T-cell (primary cell): ENCODE results near the gene GBF1. TPM values are rescaled to one million over a fixed set of nuclear protein-coding genes. Genes with fewer than 3 reads are reported as not detected.

Source experiments
- ATAC-seq, 4 experiments: fragments of 200-7000 bp in 3 of 4; fragments of 150-1000 bp in 1 of 4; cut with Tn5 transposase; replicated peaks in 1 of 4; 1 replicate in 3 of 4; 2 replicates in 1 of 4; pipeline ENCODE4 v1.10.0; 2021; ENCODE audit warnings: moderate library complexity in 3 of 4, mild to moderate bottlenecking in 2 of 4, moderate number of reproducible peaks in 1 of 4
- CTCF ChIA-PET, 2 donors: fragments of 300-600 bp; sonication (Branson Sonifier 250); formaldehyde crosslinking; loops; one replicate each; lab custom pipeline; 2022; ENCODE audit warnings: antibody characterized with exemption in 2 of 2; lab: Charles Lee
- POLR2A ChIA-PET, 2 donors: fragments of 300-600 bp; sonication (Branson Sonifier 250); formaldehyde crosslinking; loops; one replicate each; lab custom pipeline; 2022; ENCODE audit warnings: antibody characterized with exemption in 2 of 2; lab: Charles Lee
- DNase-seq, 35 experiments: peaks; one replicate each; pipeline versions ENCODE4 v3.0.0 to v3.0.0-alpha.2; 2013 to 2023
- H3K27ac ChIP-seq: one replicate; pipeline ENCODE4 v1.5.1; 2013; ENCODE audit warnings: low read length
- H3K27me3 ChIP-seq, 2 experiments: replicated peaks in 1 of 2; 1 replicate in 1 of 2; 2 replicates in 1 of 2; pipeline versions ENCODE4 v1.6.1 to v1.7.0; 2013; ENCODE audit warnings: low read length in 1 of 2, mixed read lengths in 1 of 2; ENCODE audit not compliant: control insufficient read depth in 2 of 2, insufficient read depth in 2 of 2; ENCODE audit errors: extremely low read depth in 1 of 2
- H3K36me3 ChIP-seq, 2 donors: 1 replicate in 1 of 2; 2 replicates in 1 of 2; pipeline versions ENCODE4 v1.6.1 to v1.7.0; 2013; ENCODE audit warnings: low read length in 1 of 2; ENCODE audit not compliant: control insufficient read depth in 2 of 2, insufficient read depth in 1 of 2; ENCODE audit errors: extremely low read depth in 1 of 2
- H3K4me1 ChIP-seq, 2 experiments: 1 replicate in 1 of 2; 2 replicates in 1 of 2; pipeline versions ENCODE4 v1.6.1 to v1.7.0; 2013; ENCODE audit warnings: low read length in 2 of 2, mixed read lengths in 1 of 2; ENCODE audit not compliant: insufficient read depth in 2 of 2, control insufficient read depth in 1 of 2; ENCODE audit errors: extremely low read depth in 1 of 2
- H3K4me3 ChIP-seq, 2 donors: 1 replicate in 1 of 2; 2 replicates in 1 of 2; pipeline versions ENCODE4 v1.5.1 to v1.7.0; 2013; ENCODE audit warnings: mild to moderate bottlenecking in 2 of 2, low read length in 1 of 2, moderate library complexity in 1 of 2; ENCODE audit not compliant: control insufficient read depth in 1 of 2; ENCODE audit errors: extremely low read depth in 1 of 2
- H3K9me3 ChIP-seq: 2 replicates; pipeline ENCODE4 v1.7.0; 2013
- H3K27ac Mint-ChIP-seq, 2 donors: one replicate each; pipeline ENCODE4 v1.8.0; 2020 to 2021; ENCODE audit warnings: mild to moderate bottlenecking in 2 of 2, mixed read lengths in 2 of 2
- H3K27me3 Mint-ChIP-seq, 2 donors: one replicate each; pipeline ENCODE4 v1.8.0; 2021 to 2022; ENCODE audit warnings: mixed read lengths in 2 of 2
- H3K36me3 Mint-ChIP-seq: one replicate; pipeline ENCODE4 v1.8.0; 2021; ENCODE audit warnings: mixed read lengths
- H3K4me1 Mint-ChIP-seq, 3 donors: one replicate each; pipeline ENCODE4 v1.8.0; 2020 to 2022; ENCODE audit warnings: mixed read lengths in 3 of 3, mild to moderate bottlenecking in 1 of 3
- H3K4me3 Mint-ChIP-seq, 3 donors: one replicate each; pipeline ENCODE4 v1.8.0; 2020 to 2022; ENCODE audit warnings: mild to moderate bottlenecking in 3 of 3, mixed read lengths in 3 of 3, moderate library complexity in 3 of 3
- H3K9me3 Mint-ChIP-seq, 3 donors: one replicate each; pipeline ENCODE4 v1.8.0; 2020 to 2022; ENCODE audit warnings: mixed read lengths in 3 of 3
- WGBS: methylation state at CpG from one replicate; pipeline ENCODE4 v1.1.5; 2013; ENCODE audit warnings: missing lambda C conversion rate; ENCODE audit not compliant: insufficient coverage; 5-methylcytosine and 5-hydroxymethylcytosine counted together
- total RNA-seq, 35 experiments: library from RNA in 6 of 35; stranded (reverse) in 6 of 35; fragments of 120-200 nt in 1 of 35; gene quantifications; one replicate each; pipeline versions ENCODE4 v1.2.1 to v1.2.4 and lab custom pipeline; 2013 to 2026

GBF1 gene
- total RNA-seq, 5 donors from 2014 or later (not counting 1 experiment from before 2014, with no cell fraction given): 37.2 to 41.1 (median 38.7) TPM

DNA sequence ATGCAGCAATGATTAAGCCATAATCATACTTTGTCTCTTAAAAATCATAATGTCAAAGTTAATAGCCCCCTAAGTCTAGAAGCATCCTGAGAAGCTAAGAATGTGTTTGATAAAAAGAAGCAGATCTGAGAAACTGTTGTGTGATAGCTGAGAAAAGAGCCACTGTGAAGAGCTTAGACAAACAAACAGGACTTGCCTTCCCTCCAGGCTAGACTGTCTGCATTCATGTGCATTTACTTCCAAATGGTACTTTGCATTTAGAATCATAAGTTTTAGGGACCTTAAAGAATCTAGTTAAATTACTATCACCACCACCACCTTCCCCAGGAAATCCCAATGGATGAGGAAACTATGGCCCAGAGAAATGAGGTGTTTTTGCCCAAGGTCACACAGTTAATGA is 87.4 kb downstream of the GBF1 start:
- H3K27ac Mint-ChIP-seq: no peak overlapping the region
- ATAC-seq: no peak
- CTCF ChIA-PET: interaction anchor here in 1 of 2 donors (1.0 kb wide), 1 partner anchor 102 kb away, joined by 3 read pairs; no protein-coding TSS in a partner anchor

DNA sequence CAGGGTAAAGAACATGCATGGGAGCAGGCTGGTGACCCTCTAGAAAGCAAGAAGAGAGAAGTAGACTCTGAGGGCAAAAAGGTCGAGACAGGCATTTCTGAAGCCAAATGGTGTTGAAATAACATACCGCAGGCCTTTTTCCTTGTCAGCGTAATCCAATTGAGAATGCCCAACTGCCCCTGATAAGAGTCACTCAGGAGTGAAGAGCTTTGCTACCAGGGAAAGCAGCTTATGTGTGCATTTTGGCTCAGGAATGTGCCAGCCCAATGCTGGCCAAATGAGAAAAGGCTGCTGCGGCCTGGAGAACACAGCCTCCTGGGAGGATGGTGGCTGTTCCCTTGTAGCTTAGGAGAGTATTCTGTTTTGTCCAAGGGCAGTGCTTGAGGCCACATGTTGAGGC is 88.8 kb downstream of the GBF1 start:
- Mint-ChIP-seq H3K27me3 (no peaks in the 10 kb centered on the region), H3K27ac (no peak overlapping the region), H3K36me3 (peaks cover 12% of the 10 kb centered on the region), H3K4me1 (peaks cover 0 to 5% (median 1%) of the 10 kb centered on the region in 3 donors), H3K4me3 (no peak overlapping the region), H3K9me3 (no peaks in the 10 kb centered on the region)
- H3K9me3 ChIP-seq: no peaks in the 10 kb centered on the region
- DNase-seq (no peak), ATAC-seq (no peak)
- no peaks in the 10 kb centered on the region for H3K27me3 ChIP-seq
- H3K4me3 ChIP-seq: no peak overlapping the region
- CTCF ChIA-PET: no interaction called here
- no peak overlapping the region for H3K27ac ChIP-seq
- POLR2A ChIA-PET: no interaction called here
- WGBS: 98% methylated on average over 4 of the region's 4 CpGs
- H3K4me1 ChIP-seq: no peaks in the 10 kb centered on the region
- H3K36me3 ChIP-seq: peaks cover 3 to 4% of the 10 kb centered on the region in 2 donors

More for the DNA sequence above, 87.4 kb downstream of the GBF1 start:
- POLR2A ChIA-PET: interaction anchor here in 1 of 2 donors (0.6 kb wide), 1 partner anchor 411 kb away, joined by 5 read pairs; the partner anchor contains the start of gene WBP1L
- Mint-ChIP-seq H3K9me3 (no peaks in the 10 kb centered on the region), H3K4me3 (no peak overlapping the region), H3K36me3 (peaks cover 12% of the 10 kb centered on the region), H3K27me3 (no peaks in the 10 kb centered on the region), H3K4me1 (peaks cover 0 to 3% (median 2%) of the 10 kb centered on the region in 3 donors)
- DNase-seq: no peak
- H3K9me3 ChIP-seq: no peaks in the 10 kb centered on the region
- H3K27me3 ChIP-seq: no peaks in the 10 kb centered on the region
- no peak overlapping the region for H3K27ac ChIP-seq
- no peaks in the 10 kb centered on the region for H3K4me1 ChIP-seq
- H3K36me3 ChIP-seq: peaks cover 3 to 4% of the 10 kb centered on the region in 2 donors
- no peak overlapping the region for H3K4me3 ChIP-seq

DNA sequence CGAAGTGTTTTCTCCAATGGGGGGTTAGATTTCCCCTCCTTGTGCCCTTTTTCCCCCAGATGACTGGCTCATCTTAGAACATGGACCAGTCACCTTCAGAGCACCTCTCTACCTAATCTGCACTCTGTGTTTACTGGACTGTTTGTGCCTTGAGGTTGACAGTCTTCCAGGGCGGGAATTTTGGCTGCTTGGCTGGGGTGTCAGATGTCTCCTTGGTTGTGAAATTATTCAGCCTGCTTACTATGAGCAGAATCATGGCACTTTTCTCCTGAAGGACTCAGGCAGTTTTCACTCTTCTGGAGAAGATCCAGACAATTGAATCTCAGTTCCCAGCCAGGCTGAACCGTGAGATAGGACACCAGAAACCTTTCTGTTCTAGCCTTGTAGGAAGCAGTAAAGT is 89.9 kb downstream of the GBF1 start:
- Mint-ChIP-seq H3K9me3 (no peaks in the 10 kb centered on the region), H3K27ac (no peak overlapping the region), H3K4me3 (no peak overlapping the region), H3K36me3 (peaks cover 12% of the 10 kb centered on the region), H3K27me3 (no peaks in the 10 kb centered on the region), H3K4me1 (peaks cover 0 to 4% (median 0%) of the 10 kb centered on the region in 3 donors)
- DNase-seq (no peak), ATAC-seq (no peak)
- H3K4me1 ChIP-seq: no peaks in the 10 kb centered on the region
- CTCF ChIA-PET: no interaction called here
- H3K9me3 ChIP-seq: no peaks in the 10 kb centered on the region
- H3K4me3 ChIP-seq: no peak overlapping the region
- POLR2A ChIA-PET: no interaction called here
- H3K27ac ChIP-seq: no peak overlapping the region
- H3K27me3 ChIP-seq: no peaks in the 10 kb centered on the region
- 95% methylated on average over 2 of the region's 3 CpGs for WGBS
- H3K36me3 ChIP-seq: peaks cover 3 to 4% of the 10 kb centered on the region in 2 donors

DNA sequence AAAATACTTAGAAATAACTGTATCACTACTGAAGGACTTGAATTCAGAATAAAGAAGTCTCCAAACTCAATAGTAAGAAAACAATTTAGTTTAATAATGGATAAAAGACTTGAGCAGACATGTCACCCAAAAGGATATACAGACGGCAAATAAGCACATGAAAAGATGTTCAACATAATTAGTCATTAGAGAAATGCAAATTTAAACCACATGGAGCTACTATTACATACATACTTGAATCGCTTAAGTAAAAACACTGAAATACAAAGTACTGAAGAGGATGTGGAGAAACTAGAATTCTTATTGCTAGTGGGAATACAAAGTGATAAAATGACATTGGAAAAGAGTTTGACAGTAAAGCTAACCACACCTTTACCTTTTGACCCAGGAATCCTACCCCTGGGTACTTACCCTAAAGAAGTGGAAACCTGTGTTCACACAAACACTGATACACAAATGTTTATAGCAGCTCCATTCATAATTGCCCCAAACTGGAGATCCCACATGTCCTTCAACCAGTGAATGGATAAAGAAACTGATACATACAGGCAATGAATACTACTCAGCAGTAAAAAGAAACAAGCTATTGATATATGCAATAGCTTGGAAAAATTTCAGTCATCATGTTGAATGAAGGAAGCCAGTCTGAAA is 95.8 kb downstream of the GBF1 start:
- DNase-seq (no peak), ATAC-seq (no peak)
- WGBS: no CpG with 5 or more reads among the region's 2 CpGs
- no peaks in the 10 kb centered on the region for H3K9me3 ChIP-seq
- POLR2A ChIA-PET: no interaction called here
- Mint-ChIP-seq H3K36me3 (peaks cover 11% of the 10 kb centered on the region), H3K4me1 (peaks cover 0 to 4% (median 0%) of the 10 kb centered on the region in 3 donors), H3K27ac (peak overlapping the region in 1 of 2 donors; percentile 44), H3K9me3 (no peaks in the 10 kb centered on the region), H3K27me3 (no peaks in the 10 kb centered on the region), H3K4me3 (no peak overlapping the region)
- no peak overlapping the region for H3K4me3 ChIP-seq
- no peaks in the 10 kb centered on the region for H3K27me3 ChIP-seq
- CTCF ChIA-PET: interaction anchor here in 1 of 2 donors (1.1 to 1.6 kb wide), 2 partner anchors 10 to 172 kb away, joined by 4 read pairs; no protein-coding TSS in a partner anchor
- no peak overlapping the region for H3K27ac ChIP-seq
- peaks cover 6 to 11% of the 10 kb centered on the region in 2 donors for H3K36me3 ChIP-seq
- no peaks in the 10 kb centered on the region for H3K4me1 ChIP-seq

- no peaks in the 10 kb centered on the region for H3K4me1 ChIP-seq
- no peak overlapping the region for H3K4me3 ChIP-seq
- CTCF ChIA-PET: no interaction called here
- POLR2A ChIA-PET: no interaction called here
- Mint-ChIP-seq H3K27ac (peak overlapping the region in 1 of 2 donors; percentile 29), H3K4me1 (peaks cover 0 to 4% (median 0%) of the 10 kb centered on the region in 3 donors), H3K9me3 (no peaks in the 10 kb centered on the region), H3K4me3 (no peak overlapping the region), H3K36me3 (peaks cover 15% of the 10 kb centered on the region), H3K27me3 (no peaks in the 10 kb centered on the region)
- WGBS: no CpG with 5 or more reads among the region's 2 CpGs
- H3K36me3 ChIP-seq: peaks cover 6 to 11% of the 10 kb centered on the region in 2 donors
- H3K27ac ChIP-seq: no peak overlapping the region
- ATAC-seq (no peak), DNase-seq (no peak)
- H3K27me3 ChIP-seq: no peaks in the 10 kb centered on the region
- H3K9me3 ChIP-seq: no peaks in the 10 kb centered on the region
Observed at GRCh38 chr10:102342458-102342857, 97.1 kb downstream of the GBF1 start.

GRCh38 chr10:102342958-102343357 is 97.6 kb downstream of the GBF1 start:
- Mint-ChIP-seq H3K27me3 (no peaks in the 10 kb centered on the region), H3K4me1 (peaks cover 0 to 4% (median 0%) of the 10 kb centered on the region in 3 donors), H3K27ac (peak overlapping the region in 1 of 2 donors; percentile 34), H3K9me3 (no peaks in the 10 kb centered on the region), H3K4me3 (no peak overlapping the region), H3K36me3 (peaks cover 15% of the 10 kb centered on the region)
- ATAC-seq (no peak), DNase-seq (no peak)
- POLR2A ChIA-PET: no interaction called here
- H3K27me3 ChIP-seq: no peaks in the 10 kb centered on the region
- peaks cover 6 to 11% of the 10 kb centered on the region in 2 donors for H3K36me3 ChIP-seq
- 83% methylated on average over 2 of the region's 3 CpGs for WGBS
- no peaks in the 10 kb centered on the region for H3K4me1 ChIP-seq
- CTCF ChIA-PET: interaction anchor here in 1 of 2 donors (1.7 kb wide), 1 partner anchor 9 kb away, joined by 4 read pairs; no protein-coding TSS in a partner anchor
- H3K9me3 ChIP-seq: no peaks in the 10 kb centered on the region
- H3K27ac ChIP-seq: no peak overlapping the region
- no peak overlapping the region for H3K4me3 ChIP-seq
